HG03039 (cell line): ENCODE data around the gene KIF26B.

ENCODE experiments used
- ATAC-seq: cut with Tn5 transposase; IDR thresholded peaks from one replicate; pipeline ENCODE4 v1.9.1; 2021; ENCODE audit warnings: mild to moderate bottlenecking, moderate library complexity; ENCODE audit not compliant: unreplicated experiment

Gene KIF26B

GRCh38 chr1:245409341-245410195 is 254.8 kb downstream of the KIF26B start:
- no peak for ATAC-seq

- ATAC-seq = no peak
Observed at GRCh38 chr1:245411245-245412036, 256.7 kb downstream of the KIF26B start.

- ATAC-seq = no peak
Observed at GRCh38 chr1:245412306-245412705, 257.5 kb downstream of the KIF26B start.

- ATAC-seq = no peak
Observed at GRCh38 chr1:245416781-245417180, 262.0 kb downstream of the KIF26B start.

GRCh38 chr1:245418077-245418476 is 263.3 kb downstream of the KIF26B start:
- no peak for ATAC-seq

GRCh38 chr1:245419461-245419978 is 264.7 kb downstream of the KIF26B start:
- ATAC-seq = no peak

GRCh38 chr1:245419989-245420388 is 265.2 kb downstream of the KIF26B start:
- no peak for ATAC-seq

- ATAC-seq = no peak
Observed at GRCh38 chr1:245420926-245421325, 266.1 kb downstream of the KIF26B start.

GRCh38 chr1:245428681-245429080 is 273.9 kb downstream of the KIF26B start:
- ATAC-seq = no peak

GRCh38 chr1:245431706-245432105 is 276.9 kb downstream of the KIF26B start:
- ATAC-seq = no peak

- ATAC-seq = no peak
Observed at GRCh38 chr1:245432228-245432875, 277.6 kb downstream of the KIF26B start.

GRCh38 chr1:245433561-245433960 is 278.8 kb downstream of the KIF26B start:
- ATAC-seq = no peak

- ATAC-seq = no peak
Observed at GRCh38 chr1:245434280-245434679, 279.5 kb downstream of the KIF26B start.

- ATAC-seq = no peak
Observed at GRCh38 chr1:245436407-245436806, 281.6 kb downstream of the KIF26B start.

GRCh38 chr1:245437369-245438062 is 282.7 kb downstream of the KIF26B start:
- ATAC-seq = no peak

GRCh38 chr1:245440922-245441321 is 286.1 kb downstream of the KIF26B start:
- no peak for ATAC-seq

GRCh38 chr1:245441689-245442088 is 286.9 kb downstream of the KIF26B start:
- ATAC-seq = no peak

GRCh38 chr1:245444147-245444828 is 289.5 kb downstream of the KIF26B start:
- ATAC-seq = no peak

GRCh38 chr1:245444945-245445344 is 290.2 kb downstream of the KIF26B start:
- no peak for ATAC-seq

GRCh38 chr1:245448531-245448930 is 293.7 kb downstream of the KIF26B start:
- ATAC-seq = no peak
